NCI-H187 treated with DMSO at 0.1 percent for 48 hours (cell line): Measurements from ENCODE around the gene FAF2.

Experiments
- DNase-seq: peaks from one replicate; lab custom pipeline; 2025; lab: John Stamatoyannopoulos, UW

FAF2 gene

GRCh38 chr5:176501333-176501732, 53.1 kb downstream of the FAF2 start:
- DNase-seq, result no peak

DNA sequence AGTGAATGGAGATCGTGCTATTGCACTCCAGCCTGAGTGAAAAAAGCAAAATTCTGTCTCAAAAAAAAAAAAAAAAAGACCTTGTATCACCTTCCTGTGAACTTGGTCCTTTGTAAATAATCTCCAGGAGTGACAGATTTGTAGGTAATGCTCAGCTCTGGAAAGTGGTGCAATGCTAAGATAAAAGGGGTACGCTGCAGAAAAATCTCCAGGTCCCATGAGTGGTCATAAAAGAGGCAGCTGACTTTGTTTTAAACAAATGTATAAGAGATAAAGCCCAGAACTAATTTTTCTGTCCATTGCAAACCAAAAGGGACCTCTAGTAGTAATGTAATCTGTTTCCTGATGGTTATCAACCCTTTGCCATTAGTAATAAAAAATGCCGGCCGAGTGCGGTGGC, 55.3 kb downstream of the FAF2 start:
- no peak for DNase-seq

DNA sequence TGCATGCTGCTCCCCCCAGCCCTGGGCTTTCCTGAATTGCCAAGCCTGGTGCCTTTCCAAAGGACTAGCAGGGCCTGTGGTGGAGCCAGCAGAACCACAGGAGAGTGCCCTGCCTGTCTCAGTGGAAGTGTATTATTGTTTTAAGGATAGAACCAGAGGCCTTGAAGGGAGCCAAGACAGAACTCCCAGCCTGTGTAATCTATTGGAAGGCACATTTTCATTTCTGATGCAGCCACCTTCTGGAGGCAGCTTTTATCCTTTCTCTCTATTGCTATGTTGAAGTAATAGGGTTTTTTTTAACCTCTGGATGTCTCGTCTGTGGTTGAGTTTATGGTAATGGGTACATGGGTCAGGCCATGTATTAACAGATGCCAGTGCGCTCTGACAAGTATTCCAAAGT, 59.7 kb downstream of the FAF2 start:
- no peak for DNase-seq

DNA sequence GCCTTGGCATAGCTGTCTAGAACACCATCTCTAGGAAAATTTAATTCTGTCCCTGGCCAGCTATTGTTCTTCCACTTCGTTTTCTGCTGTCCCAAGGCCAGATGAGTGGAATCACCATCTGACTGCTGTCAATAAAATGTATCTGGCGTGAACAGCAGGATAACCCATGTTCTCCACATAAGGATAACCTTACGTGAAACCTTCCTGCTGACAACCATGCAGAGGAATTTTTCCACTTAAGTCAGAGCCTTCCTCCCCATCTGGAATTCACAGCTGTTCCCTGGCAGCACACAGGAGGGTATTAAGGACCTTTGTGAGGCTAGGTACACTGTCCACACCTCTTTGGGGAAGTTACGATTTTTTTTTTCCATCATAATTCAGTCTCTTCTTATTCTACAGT, 60.4 kb downstream of the FAF2 start:
- no peak for DNase-seq

- DNase-seq, result no peak
Measured at GRCh38 chr5:176513788-176514187, 65.6 kb downstream of the FAF2 start.

GRCh38 chr5:176514244-176514950, 66.2 kb downstream of the FAF2 start:
- no peak for DNase-seq

DNA sequence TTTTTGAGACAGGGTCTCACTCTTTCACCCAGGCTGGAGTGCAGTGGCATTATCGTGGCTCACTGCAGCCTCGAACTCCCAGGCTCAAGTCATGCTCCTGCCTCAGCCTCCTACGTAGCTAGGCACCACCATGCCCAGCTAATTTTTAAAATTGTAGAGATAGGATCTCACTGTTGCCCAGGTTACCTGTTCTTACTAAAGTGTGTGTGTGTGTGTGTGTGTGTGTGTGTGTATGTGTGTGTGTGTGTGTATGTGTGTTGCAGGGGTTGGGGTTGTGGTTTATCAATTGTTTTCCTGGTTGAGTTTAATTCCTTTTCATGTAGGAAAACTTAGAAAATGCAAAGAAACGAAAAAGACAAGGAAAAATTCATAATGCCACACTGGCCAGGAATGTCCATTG, 67.2 kb downstream of the FAF2 start:
- DNase-seq, result no peak

DNA sequence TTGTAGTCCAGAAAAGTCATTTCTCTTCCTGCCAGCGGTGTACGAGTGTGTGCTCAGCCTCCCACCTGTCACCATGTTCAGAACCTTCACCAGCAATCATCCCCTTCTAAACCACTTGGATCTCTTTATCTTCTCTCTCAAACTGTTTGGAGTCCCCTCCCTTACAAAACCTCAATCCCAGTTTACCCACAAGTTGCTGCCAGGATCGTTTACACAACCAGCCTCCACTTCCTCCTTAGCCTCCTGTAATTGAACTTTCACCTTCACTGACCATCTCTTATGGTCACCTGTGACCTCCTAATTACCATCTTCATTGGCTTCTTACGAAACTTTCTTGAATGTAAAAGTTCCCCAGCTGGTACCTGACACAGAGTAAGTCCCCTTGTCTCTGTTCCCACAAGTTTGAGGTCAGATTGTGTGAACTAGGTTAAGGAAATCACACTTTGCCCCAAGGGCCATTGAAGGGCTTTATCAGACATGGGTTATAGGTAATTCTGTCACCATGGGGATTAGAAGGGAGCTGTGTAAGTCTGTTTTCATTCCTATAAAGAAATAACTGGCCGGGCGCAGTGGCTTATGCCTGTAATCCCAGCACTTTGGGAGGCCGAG, 69.0 kb downstream of the FAF2 start:
- DNase-seq, result no peak

- no peak for DNase-seq
Measured at GRCh38 chr5:176519810-176520720, 71.9 kb downstream of the FAF2 start.

GRCh38 chr5:176521286-176521685, 73.1 kb downstream of the FAF2 start:
- no peak for DNase-seq

DNA sequence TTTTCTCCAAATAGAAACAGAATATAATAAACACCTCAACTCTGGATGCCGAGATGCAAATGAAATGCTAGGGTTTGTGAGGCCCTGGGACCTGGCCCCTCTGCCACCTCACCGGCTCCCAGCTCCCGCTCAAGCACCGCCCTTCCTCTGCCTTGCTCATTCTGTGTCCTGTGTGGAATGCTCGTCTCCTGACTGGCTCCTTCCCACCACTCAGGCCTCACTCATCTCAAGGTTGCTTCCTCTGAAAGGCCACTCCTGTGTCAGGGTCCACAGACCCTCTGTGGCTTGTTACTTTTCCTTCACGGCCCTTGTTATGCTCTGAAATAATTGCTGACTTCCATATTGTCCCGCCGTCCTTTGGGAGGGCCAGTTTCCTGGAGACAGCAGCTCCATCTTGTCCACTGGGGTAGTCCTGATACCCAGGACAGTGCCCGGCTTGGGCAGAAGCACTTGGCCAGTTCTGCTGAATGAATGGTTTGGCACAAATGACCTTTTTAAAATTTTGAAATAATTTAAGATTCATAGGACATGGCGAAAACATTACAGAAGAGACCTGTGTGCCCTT, 73.6 kb downstream of the FAF2 start:
- no peak for DNase-seq

- DNase-seq, result no peak
Measured at GRCh38 chr5:176524138-176524537, 76.0 kb downstream of the FAF2 start.

- DNase-seq, result no peak
Measured at GRCh38 chr5:176524987-176525386, 76.8 kb downstream of the FAF2 start.

GRCh38 chr5:176525677-176526076, 77.5 kb downstream of the FAF2 start:
- no peak for DNase-seq

GRCh38 chr5:176526462-176526861, 78.3 kb downstream of the FAF2 start:
- DNase-seq, result no peak

DNA sequence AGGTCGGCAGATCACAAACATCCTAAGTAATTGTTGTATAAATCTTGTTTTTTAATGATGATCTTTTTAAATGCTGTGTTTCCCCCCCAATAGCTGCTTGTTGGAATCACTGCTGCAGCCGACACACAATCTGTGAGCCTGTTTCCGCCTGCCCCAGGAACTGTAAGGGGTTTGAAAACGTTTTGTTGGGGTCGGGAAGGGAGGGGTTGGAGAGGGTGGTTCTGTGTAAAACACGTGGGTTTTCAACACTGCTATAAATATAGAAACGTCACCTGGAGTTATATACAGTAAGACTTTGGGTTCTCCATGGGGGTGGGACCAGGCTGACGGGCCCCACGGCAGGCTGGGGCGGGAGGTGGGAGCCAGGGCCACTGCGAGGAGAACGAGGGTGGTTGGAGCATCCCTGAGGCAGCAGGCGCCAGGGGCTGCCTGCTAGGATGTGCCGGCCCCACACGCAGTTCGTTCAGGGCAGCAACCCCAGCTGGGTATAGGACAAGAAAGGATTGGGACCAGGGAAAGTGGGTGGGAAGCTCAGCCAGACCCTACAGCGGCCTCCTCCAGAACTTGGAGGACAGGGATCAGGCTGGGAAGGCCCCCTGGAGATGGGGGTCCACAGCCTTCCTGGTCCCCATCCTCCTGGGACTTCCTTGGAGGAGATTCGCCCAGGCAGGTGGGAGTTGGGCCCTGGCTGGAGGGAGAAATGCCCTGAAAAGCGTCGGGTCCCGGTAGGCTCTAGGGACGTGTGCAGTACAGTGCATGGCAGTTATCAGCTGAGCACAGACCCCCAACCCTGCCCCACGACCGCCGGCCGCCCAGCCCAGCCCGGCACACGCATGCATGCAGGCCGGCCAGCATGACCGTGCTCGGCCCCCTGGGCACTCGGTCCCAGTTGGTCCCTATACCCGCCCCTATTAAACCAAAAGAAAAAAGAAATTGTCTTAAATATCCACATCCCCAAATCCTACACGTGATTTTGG, 79.3 kb downstream of the FAF2 start:
- DNase-seq, result no peak

DNA sequence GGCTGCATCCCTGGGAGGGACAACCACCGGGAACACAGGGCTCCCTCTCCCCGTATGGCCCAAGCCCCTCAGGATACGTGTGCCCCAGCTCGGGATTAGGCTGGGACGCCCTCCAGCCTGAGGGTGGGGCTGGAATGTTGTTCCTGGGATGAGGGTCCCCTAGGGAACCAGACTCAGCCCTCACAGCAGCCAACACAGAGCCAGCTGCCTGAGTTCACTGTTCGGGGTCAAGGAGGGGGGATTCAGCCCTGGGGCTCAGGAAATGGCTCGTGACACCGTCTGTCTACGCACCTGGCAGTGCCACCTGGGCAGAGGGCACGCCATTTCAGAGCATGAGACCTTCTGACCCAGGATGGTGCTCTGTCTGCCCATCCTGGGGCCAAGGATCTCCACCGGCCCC, 80.1 kb downstream of the FAF2 start:
- DNase-seq, result no peak

DNA sequence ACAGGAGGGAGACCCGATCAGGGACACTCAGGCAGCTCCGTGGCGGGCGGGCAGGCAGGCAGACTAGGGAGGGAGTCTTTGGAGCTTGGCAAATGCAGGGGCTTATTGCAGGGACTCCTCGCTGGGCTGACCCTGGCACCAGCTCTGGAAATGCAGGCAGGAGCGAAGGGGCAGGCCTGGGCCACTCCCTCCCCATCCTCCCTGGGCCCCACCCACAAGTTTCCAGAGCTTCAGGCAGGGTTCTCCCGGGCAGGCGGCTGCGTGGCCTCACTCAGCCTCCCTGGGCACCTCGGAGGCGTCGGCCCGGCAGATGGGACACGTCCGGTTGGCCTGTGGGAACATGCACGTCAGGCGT, 80.6 kb downstream of the FAF2 start:
- no peak for DNase-seq

GRCh38 chr5:176529116-176529740, 81.0 kb downstream of the FAF2 start:
- DNase-seq, result no peak

DNA sequence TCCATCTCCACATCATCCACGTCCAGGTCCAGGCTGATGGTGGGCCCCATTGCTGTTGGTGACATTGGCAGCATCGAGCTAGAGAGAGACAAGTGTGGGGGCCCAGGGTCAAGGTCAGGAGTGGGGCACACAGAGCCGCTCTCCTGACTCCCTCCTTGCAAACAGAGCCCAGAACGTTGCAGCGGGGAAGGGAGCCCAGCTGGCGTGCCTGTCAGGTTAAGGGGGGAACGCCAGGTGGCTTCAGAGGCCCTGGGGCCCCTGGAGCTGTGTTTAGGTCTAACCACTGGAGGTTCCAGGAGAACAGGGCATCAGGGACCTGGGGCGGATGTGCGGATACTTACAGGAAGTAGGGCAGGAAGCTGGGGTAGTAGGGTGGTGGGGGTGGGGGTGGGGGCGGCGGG, 81.6 kb downstream of the FAF2 start:
- DNase-seq, result no peak

- DNase-seq, result no peak
Measured at GRCh38 chr5:176530393-176530982, 82.3 kb downstream of the FAF2 start.
